Measurements from ENCODE around the gene CD81.

DNA sequence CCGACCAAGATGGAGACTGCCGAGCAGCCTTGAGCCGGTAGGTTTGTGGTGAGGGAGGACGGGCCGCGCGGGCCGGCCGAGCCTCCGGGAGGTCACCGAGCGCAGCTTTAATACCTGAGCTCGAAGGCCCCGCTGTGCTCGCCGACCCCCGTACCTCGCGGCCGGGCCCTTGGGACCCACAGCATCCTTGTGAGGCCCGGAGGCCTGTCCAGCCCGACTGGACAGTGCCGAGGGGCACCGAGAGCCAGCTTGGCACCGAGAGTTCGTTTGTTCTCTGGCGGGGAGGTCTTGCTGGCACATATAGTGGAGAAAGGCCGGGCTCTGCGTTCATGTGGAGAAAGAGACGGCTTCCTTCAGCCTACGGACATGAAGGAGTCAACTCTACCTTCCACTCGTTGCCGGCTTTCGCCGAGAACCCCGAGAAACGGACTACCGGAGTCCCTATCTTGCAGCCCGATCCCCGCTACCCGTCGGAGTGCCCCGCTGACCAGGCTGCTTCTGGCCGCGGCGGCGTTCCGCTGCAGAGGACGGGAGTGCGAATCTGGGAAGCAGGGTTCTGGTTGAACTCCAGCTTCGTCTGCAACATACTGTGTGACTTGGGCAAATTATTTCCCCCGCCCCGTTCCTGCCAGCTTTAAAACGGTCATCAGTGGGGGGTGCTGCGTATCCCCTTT, 23.8 kb downstream of the CD81 start:
- no peak for TF ChIP-seq EZH2phosphoT487 (conservative IDR thresholded peaks at IDR 0.05; ENCODE audit: low read length)
- TF ChIP-seq, protein P1, sequence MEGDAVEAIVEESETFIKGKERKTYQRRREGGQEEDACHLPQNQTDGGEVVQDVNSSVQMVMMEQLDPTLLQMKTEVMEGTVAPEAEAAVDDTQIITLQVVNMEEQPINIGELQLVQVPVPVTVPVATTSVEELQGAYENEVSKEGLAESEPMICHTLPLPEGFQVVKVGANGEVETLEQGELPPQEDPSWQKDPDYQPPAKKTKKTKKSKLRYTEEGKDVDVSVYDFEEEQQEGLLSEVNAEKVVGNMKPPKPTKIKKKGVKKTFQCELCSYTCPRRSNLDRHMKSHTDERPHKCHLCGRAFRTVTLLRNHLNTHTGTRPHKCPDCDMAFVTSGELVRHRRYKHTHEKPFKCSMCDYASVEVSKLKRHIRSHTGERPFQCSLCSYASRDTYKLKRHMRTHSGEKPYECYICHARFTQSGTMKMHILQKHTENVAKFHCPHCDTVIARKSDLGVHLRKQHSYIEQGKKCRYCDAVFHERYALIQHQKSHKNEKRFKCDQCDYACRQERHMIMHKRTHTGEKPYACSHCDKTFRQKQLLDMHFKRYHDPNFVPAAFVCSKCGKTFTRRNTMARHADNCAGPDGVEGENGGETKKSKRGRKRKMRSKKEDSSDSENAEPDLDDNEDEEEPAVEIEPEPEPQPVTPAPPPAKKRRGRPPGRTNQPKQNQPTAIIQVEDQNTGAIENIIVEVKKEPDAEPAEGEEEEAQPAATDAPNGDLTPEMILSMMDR (IDR thresholded peaks at IDR 0.05; ENCODE audit: insufficient read depth, low read length, poor library complexity, severe bottlenecking), result no peak

Data from SU-DHL-6 (cell line).